ENCODE measurements around the gene C17orf78. TPM values are rescaled to one million over a fixed set of nuclear protein-coding genes. Genes with fewer than 3 reads are reported as not detected.

Gene C17orf78
- total RNA-seq, 1 experiment from 2014 or later: not detected

GRCh38 chr17:37361543-37361942, 14.2 kb upstream of the C17orf78 start:
- Histone ChIP-seq H3K4me1 (ENCODE audit: control insufficient read depth in 1 of 2, insufficient read depth in 2 of 2, low read length in 2 of 2) (peaks cover 27 to 31% of the 10 kb centered on the region in 2 experiments), H4K20me1 (ENCODE audit: insufficient read depth) (no peaks in the 10 kb centered on the region), H3K79me2 (ENCODE audit: insufficient read depth, low read length) (peaks cover 23% of the 10 kb centered on the region), H3K27ac (ENCODE audit: low read depth, low read length) (no peak overlapping the region), H3K36me3 (ENCODE audit: control insufficient read depth in 1 of 2, insufficient read depth in 2 of 2, low read length in 2 of 2) (no peaks in the 10 kb centered on the region; a peak in 1 of 4 replicates), H3K9me2 (ENCODE audit: insufficient read depth) (no peaks in the 10 kb centered on the region), H3K27me3 (ENCODE audit: insufficient read depth, low read length) (no peaks in the 10 kb centered on the region), H2AFZ (ENCODE audit: low read depth, low read length, poor library complexity, severe bottlenecking) (no peak overlapping the region), H3K9ac (ENCODE audit: low read length) (no peak overlapping the region), H3K9me3 (ENCODE audit: control insufficient read depth in 1 of 2, insufficient read depth in 1 of 2, low read depth in 1 of 2, low read length in 2 of 2) (no peaks in the 10 kb centered on the region), H3K4me3 (replicated peaks in 1 of 2; ENCODE audit: low read depth in 1 of 2, low read length in 2 of 2) (no peak overlapping the region), H3K4me2 (ENCODE audit: low read length) (no peak overlapping the region)
- TF ChIP-seq EZH2phosphoT487 (IDR thresholded peaks at IDR 0.05; ENCODE audit: borderline replicate concordance) (no peak), ZNF274 (IDR thresholded peaks at IDR 0.05; ENCODE audit: low read depth, low read length) (no peak), ELF1 (IDR thresholded peaks at IDR 0.05; ENCODE audit: borderline replicate concordance, low read depth) (no peak), JUND (IDR thresholded peaks at IDR 0.05) (no peak), CTCF (IDR thresholded peaks at IDR 0.05 in 2 of 3, conservative IDR thresholded peaks at IDR 0.05 in 1 of 3; ENCODE audit: borderline replicate concordance in 1 of 3, insufficient read depth in 1 of 3, low read depth in 2 of 3, low read length in 2 of 3) (no peak)
- CTCF ChIA-PET: interaction anchor here (5.2 kb wide), 1 partner anchor 12 kb away, joined by 32 read pairs; no protein-coding TSS in a partner anchor
- intact Hi-C loops (cut with micrococcal nuclease): no loop called here
- BruUV-seq (replicated peaks): no TSS peak
- RAD21 ChIA-PET (ENCODE audit: low non-redundant PET in 1 of 2, low total read pairs in 2 of 2, uncharacterized antibody in 2 of 2, unreplicated experiment in 2 of 2): no interaction called here
- ATAC-seq (no peak), DNase-seq (ENCODE audit: low read depth, low spot score) (no peak)
- POLR2A ChIA-PET: no interaction called here

DNA sequence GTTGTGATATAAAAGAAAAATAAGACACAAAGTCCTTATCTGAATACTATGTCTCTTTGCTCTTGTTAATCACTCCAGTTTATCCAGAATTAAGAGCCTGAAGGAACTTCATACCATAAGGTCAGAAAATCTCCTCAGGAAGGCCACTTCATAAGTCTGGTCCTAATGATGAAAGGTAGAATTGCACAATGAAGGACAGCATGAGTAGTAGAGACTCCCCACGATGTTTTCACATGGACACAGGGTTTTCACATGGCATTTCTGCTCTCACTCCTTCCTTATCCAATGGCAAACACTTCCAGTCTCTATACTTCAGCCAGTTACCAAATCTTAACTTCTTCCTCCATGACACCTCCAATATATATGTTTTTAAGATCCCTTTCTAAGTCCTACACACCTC, 10.2 kb upstream of the C17orf78 start:
- Histone ChIP-seq H3K36me3 (ENCODE audit: control insufficient read depth in 1 of 2, insufficient read depth in 2 of 2, low read length in 2 of 2) (no peaks in the 10 kb centered on the region), H2AFZ (ENCODE audit: low read depth, low read length, poor library complexity, severe bottlenecking) (no peak overlapping the region), H3K4me1 (ENCODE audit: control insufficient read depth in 1 of 2, insufficient read depth in 2 of 2, low read length in 2 of 2) (peaks cover 1 to 7% of the 10 kb centered on the region in 2 experiments; a peak in 3 of 4 replicates), H3K4me3 (replicated peaks in 1 of 2; ENCODE audit: low read depth in 1 of 2, low read length in 2 of 2) (no peak overlapping the region), H3K9me2 (ENCODE audit: insufficient read depth) (no peaks in the 10 kb centered on the region), H3K9ac (ENCODE audit: low read length) (no peak overlapping the region), H3K79me2 (ENCODE audit: insufficient read depth, low read length) (no peaks in the 10 kb centered on the region), H3K4me2 (ENCODE audit: low read length) (no peak overlapping the region), H3K9me3 (ENCODE audit: control insufficient read depth in 1 of 2, insufficient read depth in 1 of 2, low read depth in 1 of 2, low read length in 2 of 2) (no peaks in the 10 kb centered on the region), H3K27ac (ENCODE audit: low read depth, low read length) (no peak overlapping the region), H3K27me3 (ENCODE audit: insufficient read depth, low read length) (no peaks in the 10 kb centered on the region), H4K20me1 (ENCODE audit: insufficient read depth) (no peaks in the 10 kb centered on the region)
- CTCF ChIA-PET: interaction anchor here (5.2 kb wide), 1 partner anchor 8 kb away, joined by 32 read pairs; no protein-coding TSS in a partner anchor
- POLR2A ChIA-PET: no interaction called here
- RAD21 ChIA-PET (ENCODE audit: low non-redundant PET in 1 of 2, low total read pairs in 2 of 2, uncharacterized antibody in 2 of 2, unreplicated experiment in 2 of 2): no interaction called here
- no TSS peak for BruUV-seq (replicated peaks)
- no peak for ATAC-seq
- intact Hi-C loops (cut with micrococcal nuclease): no loop called here
- DNase-seq (ENCODE audit: low read depth, low spot score): no peak
- no peak for TF ChIP-seq TCF7L2 (IDR thresholded peaks at IDR 0.05; ENCODE audit: borderline replicate concordance, extremely low read depth, insufficient read depth, insufficient read length)
- no peak for TF ChIP-seq JUND (IDR thresholded peaks at IDR 0.05)
- no peak for TF ChIP-seq FOSL1 (IDR thresholded peaks at IDR 0.05; ENCODE audit: low read depth)
- no peak for TF ChIP-seq ATF3 (IDR thresholded peaks at IDR 0.05)
- no peak for TF ChIP-seq POLR2A (IDR thresholded peaks at IDR 0.05; ENCODE audit: borderline replicate concordance, extremely low read depth, insufficient read depth, insufficient read length)
- TF ChIP-seq SRF (IDR thresholded peaks at IDR 0.05; ENCODE audit: low read depth): no peak
- TF ChIP-seq YY1 (IDR thresholded peaks at IDR 0.05; ENCODE audit: extremely low read depth, insufficient replicate concordance, low read depth, low read length): no peak
- TF ChIP-seq, protein P1, sequence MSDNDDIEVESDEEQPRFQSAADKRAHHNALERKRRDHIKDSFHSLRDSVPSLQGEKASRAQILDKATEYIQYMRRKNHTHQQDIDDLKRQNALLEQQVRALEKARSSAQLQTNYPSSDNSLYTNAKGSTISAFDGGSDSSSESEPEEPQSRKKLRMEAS (IDR thresholded peaks at IDR 0.05): no peak
- TF ChIP-seq SIN3A (IDR thresholded peaks at IDR 0.05; ENCODE audit: low read depth): no peak
- no peak for TF ChIP-seq EZH2 (IDR thresholded peaks at IDR 0.05)
- TF ChIP-seq ELF1 (IDR thresholded peaks at IDR 0.05; ENCODE audit: borderline replicate concordance, low read depth): no peak
- TF ChIP-seq SP1 (IDR thresholded peaks at IDR 0.05; ENCODE audit: low read depth): no peak
- TF ChIP-seq, protein P2, sequence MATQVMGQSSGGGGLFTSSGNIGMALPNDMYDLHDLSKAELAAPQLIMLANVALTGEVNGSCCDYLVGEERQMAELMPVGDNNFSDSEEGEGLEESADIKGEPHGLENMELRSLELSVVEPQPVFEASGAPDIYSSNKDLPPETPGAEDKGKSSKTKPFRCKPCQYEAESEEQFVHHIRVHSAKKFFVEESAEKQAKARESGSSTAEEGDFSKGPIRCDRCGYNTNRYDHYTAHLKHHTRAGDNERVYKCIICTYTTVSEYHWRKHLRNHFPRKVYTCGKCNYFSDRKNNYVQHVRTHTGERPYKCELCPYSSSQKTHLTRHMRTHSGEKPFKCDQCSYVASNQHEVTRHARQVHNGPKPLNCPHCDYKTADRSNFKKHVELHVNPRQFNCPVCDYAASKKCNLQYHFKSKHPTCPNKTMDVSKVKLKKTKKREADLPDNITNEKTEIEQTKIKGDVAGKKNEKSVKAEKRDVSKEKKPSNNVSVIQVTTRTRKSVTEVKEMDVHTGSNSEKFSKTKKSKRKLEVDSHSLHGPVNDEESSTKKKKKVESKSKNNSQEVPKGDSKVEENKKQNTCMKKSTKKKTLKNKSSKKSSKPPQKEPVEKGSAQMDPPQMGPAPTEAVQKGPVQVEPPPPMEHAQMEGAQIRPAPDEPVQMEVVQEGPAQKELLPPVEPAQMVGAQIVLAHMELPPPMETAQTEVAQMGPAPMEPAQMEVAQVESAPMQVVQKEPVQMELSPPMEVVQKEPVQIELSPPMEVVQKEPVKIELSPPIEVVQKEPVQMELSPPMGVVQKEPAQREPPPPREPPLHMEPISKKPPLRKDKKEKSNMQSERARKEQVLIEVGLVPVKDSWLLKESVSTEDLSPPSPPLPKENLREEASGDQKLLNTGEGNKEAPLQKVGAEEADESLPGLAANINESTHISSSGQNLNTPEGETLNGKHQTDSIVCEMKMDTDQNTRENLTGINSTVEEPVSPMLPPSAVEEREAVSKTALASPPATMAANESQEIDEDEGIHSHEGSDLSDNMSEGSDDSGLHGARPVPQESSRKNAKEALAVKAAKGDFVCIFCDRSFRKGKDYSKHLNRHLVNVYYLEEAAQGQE (IDR thresholded peaks at IDR 0.05; ENCODE audit: low read depth): no peak
- no peak for TF ChIP-seq ZNF274 (IDR thresholded peaks at IDR 0.05; ENCODE audit: low read depth, low read length)

Measured in HCT116 (cell line).